Measurements from ENCODE around the gene SF1.

The SF1 gene

DNA sequence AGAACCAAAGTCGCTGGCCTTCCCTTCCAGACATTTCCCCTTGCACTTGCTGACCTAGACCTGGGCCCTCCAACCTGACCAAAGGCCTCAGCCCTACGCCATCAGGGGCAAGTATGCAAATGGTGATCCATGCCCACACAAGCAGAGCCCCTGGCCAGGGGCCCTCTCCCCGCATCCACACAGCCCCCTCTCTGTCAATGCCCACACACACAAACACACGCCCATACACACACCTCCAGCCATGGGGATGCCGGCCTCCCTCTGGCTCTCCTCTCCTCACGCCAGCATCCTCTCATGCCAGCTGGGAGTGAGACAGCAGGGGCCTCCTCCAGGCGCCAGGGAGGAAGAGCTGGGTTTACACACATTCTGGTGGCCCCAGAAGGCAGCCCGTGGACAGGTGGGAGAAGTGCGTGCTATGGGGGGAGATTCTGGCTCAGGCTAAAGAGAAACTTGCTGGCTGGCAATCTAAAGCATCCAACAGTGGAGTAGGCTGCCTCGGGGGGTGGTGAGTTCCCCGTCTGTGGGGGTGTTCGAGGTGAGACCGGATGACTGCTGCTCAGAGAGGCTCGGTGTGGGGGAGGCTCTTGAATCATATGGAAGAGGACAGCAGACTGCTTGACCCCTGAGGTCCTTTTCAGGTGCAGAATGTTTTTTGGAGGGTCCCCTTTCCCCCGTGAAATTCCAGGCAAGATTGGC lies 60.1 kb downstream of the SF1 start:
- no peak for DNase-seq (ENCODE audit: insufficient read length)
- TF ChIP-seq TAF1 (IDR thresholded peaks at IDR 0.05; ENCODE audit: borderline replicate concordance, low read depth, low read length) (no peak), POLR2A (IDR thresholded peaks at IDR 0.05; ENCODE audit: low read depth, low read length) (no peak), POLR2AphosphoS5 (IDR thresholded peaks at IDR 0.05; ENCODE audit: low read depth, low read length) (no peak)
- no peak for FAIRE-seq

DNA sequence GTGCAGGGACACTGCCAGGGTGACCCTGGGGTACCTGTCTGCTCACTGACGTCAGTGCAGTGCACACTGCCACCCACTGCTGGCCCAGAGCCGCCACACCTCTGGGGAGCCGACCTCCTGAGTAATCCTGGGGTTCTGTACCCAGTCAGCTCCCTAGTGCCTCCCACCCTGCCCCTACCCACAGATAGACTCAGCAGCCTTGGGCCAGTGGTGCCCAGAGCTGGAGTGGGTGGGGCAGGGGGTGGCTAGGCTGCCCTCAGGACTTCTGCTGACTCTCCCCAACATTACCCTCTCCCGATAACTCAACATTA lies 61.1 kb downstream of the SF1 start:
- FAIRE-seq = no peak
- TF ChIP-seq POLR2AphosphoS5 (IDR thresholded peaks at IDR 0.05; ENCODE audit: low read depth, low read length) = no peak
- no peak for TF ChIP-seq POLR2A (IDR thresholded peaks at IDR 0.05; ENCODE audit: low read depth, low read length)
- TF ChIP-seq TAF1 (IDR thresholded peaks at IDR 0.05; ENCODE audit: borderline replicate concordance, low read depth, low read length) = no peak
- DNase-seq (ENCODE audit: insufficient read length) = no peak

DNA sequence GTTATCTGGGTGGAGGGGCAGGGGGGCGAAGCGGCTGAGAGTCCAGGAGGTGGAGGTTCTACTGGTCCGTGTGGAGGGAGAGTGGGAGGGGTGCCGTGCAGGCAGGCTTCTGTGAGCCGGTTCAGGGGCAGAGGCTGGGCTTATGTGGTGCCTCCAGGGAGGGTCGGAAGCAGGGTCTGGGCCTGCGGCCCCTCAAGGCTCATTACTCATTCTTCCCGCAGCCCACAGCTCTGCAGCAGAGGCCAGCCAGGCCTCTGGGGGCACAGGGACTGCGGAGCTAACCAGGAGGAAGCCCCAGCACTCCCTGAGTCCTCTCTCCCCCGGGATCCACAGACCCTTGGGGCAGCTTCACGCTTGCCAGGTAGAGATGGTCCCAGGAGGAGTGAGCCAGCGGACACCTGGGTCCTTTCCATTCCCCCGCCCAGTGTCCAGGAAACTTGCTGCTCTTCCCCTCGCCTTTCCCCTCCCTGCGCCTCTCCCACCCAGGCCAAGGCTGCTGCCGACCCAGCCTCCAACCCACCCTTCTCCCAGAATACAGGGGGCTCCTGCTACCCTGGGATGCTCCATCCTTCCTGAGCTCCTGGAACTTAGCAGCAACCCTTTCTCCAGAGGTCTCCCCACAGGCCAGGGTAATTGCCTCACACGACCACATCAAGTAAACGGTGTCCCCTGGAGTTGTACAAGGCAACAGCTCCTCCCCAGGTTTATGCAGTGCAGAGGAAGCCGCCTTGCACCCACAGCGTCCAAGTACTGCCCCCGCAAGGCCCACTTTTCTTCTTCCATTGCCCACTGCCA lies 61.7 kb downstream of the SF1 start:
- DNase-seq (ENCODE audit: insufficient read length) (no peak), FAIRE-seq (no peak)
- TF ChIP-seq POLR2A (IDR thresholded peaks at IDR 0.05; ENCODE audit: low read depth, low read length) = no peak
- TF ChIP-seq TAF1 (IDR thresholded peaks at IDR 0.05; ENCODE audit: borderline replicate concordance, low read depth, low read length) = no peak
- TF ChIP-seq POLR2AphosphoS5 (IDR thresholded peaks at IDR 0.05; ENCODE audit: low read depth, low read length) = no peak

DNA sequence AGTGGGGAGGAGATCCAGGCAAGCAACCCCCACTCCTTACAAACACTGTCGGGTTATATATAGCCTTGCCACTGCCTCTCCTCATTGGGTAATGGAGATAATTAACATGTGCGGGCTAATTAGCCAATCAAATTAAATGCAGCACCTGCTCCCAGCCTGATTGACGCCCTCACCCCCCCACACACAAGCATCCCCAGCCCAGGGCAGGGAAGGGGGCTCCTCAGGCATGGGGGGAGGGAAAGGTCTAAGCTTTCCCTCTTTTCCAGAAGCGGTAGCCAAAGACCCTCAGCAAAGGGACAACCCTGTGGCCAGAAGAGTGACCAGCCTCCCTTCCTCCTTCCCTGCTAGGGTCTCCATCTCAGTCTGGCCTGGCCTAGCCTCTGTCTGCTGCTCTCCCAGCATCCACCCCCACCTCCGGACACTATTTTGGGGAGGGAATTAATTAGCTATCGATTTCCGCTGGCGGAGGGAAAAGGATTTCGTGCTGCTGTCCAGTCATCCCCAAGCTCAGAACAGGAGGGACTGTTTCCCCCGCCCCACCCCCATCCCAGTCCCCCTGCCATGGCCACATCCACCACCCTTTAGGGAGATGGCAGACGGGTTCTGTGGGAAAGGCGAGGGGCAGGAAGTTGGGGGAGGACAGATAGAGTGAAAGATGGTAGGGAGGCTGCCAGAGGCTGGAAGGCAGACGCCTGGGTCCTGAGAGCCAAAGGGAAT lies 62.4 kb downstream of the SF1 start:
- no peak for FAIRE-seq

DNA sequence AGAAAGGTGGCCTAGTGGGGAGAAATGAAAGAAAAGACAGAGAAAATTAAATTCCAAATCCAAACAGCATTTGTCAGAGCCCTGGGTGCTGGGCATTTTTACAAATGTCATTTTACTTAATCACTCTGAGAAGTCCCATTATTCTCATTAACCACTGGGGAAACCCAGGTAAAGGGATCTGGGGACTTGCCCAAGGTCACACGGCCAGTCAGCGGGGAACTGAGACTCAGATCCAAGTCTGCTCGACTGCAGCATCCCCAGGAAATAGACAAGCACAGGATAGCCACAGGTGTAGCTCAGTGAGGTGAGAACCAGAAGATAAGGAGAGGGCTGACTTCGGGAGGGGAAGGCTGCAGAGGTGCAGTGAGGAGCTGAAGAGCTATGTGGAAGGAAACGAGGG lies 63.2 kb downstream of the SF1 start:
- FAIRE-seq = no peak
- no peak for DNase-seq (ENCODE audit: insufficient read length)
- TF ChIP-seq POLR2AphosphoS5 (IDR thresholded peaks at IDR 0.05; ENCODE audit: low read depth, low read length) (no peak), TAF1 (IDR thresholded peaks at IDR 0.05; ENCODE audit: borderline replicate concordance, low read depth, low read length) (no peak), POLR2A (IDR thresholded peaks at IDR 0.05; ENCODE audit: low read depth, low read length) (no peak)

More for the DNA sequence above, 62.4 kb downstream of the SF1 start:
- no peak for TF ChIP-seq TAF1 (IDR thresholded peaks at IDR 0.05; ENCODE audit: borderline replicate concordance, low read depth, low read length)
- TF ChIP-seq POLR2A (IDR thresholded peaks at IDR 0.05; ENCODE audit: low read depth, low read length) = no peak
- TF ChIP-seq POLR2AphosphoS5 (IDR thresholded peaks at IDR 0.05; ENCODE audit: low read depth, low read length) = no peak
- DNase-seq (ENCODE audit: insufficient read length) = no peak

DNA sequence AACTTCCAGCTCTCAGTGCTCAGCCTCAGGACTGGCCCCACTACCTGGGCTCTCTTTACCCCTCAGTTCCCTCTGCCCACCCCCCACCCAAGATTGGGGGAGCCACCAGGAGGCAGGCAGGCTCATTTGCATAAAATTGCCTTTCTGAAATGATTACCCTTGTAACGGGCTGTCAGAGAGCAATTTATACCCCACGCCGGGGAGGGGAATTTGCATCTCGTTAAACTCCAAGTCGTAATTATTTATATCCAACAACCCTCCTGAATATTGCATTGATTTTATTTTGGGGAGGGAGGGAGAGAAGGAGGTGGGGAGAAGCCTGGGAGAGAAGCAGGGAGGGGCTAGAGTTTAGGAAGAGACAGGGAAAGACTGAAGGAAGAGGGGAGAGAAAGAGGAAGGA lies 63.7 kb downstream of the SF1 start:
- FAIRE-seq (no peak), DNase-seq (ENCODE audit: insufficient read length) (no peak)
- TF ChIP-seq POLR2AphosphoS5 (IDR thresholded peaks at IDR 0.05; ENCODE audit: low read depth, low read length) = no peak
- no peak for TF ChIP-seq POLR2A (IDR thresholded peaks at IDR 0.05; ENCODE audit: low read depth, low read length)
- TF ChIP-seq TAF1 (IDR thresholded peaks at IDR 0.05; ENCODE audit: borderline replicate concordance, low read depth, low read length) = no peak

Measured in GM12892 (cell line).